ENCODE measurements around the gene SPDYE3. TPM values are rescaled to one million over a fixed set of nuclear protein-coding genes. Genes with fewer than 3 reads are reported as not detected.

Gene SPDYE3
- total RNA-seq, 1 donor from 2014 or later = not detected

DNA sequence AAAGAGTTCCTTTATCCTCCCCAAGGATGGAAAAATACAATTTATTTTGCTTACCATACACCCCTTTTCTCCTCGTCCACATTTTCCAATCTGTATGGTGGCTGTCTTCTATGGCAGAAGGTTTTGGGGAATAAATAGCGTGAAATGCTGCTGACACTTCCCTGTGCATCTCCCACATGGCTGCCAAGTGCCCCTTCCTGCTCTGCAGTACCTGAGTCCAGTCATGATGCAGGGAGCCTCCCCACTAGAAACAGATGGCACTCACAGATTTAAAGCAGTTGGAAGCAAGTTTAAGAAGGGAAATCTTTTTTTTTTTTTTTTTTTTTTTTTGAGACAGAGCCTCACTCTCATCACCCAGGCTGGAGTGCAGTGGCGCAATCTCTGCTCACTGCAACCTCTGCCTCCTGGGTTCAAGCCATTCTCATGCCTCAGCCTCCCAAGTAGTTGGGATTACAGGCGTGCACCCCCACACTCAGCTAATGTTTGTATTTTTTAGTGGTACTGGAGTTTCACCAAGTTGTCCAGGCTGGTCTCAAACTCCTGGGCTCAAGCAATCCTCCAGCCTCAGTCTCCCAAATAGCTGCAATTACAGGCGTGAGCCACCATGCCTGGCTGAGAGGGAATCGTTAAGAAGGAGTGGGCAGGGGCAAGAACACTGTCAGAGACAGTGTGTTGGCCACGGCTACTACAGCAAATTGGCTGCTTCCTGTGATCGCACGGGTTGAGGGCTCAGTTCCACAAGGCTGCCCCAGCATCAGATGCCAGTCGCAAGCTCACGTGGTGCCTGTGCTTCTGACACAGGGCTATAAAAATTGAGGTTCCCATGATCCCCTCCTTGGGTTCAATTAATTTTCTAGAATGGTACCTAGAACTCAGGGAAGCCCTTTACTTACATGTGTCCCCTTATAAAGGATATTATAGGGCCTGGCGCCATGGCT is 60.4 kb downstream of the SPDYE3 start:
- peaks cover 18% of the 10 kb centered on the region for H3K36me3 Mint-ChIP-seq
- no peaks in the 10 kb centered on the region for H3K4me1 Mint-ChIP-seq (ENCODE audit: unreplicated experiment)
- H3K27me3 Mint-ChIP-seq = no peaks in the 10 kb centered on the region
- H3K9me3 Mint-ChIP-seq = no peaks in the 10 kb centered on the region
- no peak overlapping the region for H3K4me3 Mint-ChIP-seq
- H3K27ac Mint-ChIP-seq = peak overlapping the region; percentile 18
- TF ChIP-seq, protein P1, sequence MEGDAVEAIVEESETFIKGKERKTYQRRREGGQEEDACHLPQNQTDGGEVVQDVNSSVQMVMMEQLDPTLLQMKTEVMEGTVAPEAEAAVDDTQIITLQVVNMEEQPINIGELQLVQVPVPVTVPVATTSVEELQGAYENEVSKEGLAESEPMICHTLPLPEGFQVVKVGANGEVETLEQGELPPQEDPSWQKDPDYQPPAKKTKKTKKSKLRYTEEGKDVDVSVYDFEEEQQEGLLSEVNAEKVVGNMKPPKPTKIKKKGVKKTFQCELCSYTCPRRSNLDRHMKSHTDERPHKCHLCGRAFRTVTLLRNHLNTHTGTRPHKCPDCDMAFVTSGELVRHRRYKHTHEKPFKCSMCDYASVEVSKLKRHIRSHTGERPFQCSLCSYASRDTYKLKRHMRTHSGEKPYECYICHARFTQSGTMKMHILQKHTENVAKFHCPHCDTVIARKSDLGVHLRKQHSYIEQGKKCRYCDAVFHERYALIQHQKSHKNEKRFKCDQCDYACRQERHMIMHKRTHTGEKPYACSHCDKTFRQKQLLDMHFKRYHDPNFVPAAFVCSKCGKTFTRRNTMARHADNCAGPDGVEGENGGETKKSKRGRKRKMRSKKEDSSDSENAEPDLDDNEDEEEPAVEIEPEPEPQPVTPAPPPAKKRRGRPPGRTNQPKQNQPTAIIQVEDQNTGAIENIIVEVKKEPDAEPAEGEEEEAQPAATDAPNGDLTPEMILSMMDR (conservative IDR thresholded peaks at IDR 0.05) = no peak
- DNase-seq (ENCODE audit: extremely low spot score, unreplicated experiment) = no peak

DNA sequence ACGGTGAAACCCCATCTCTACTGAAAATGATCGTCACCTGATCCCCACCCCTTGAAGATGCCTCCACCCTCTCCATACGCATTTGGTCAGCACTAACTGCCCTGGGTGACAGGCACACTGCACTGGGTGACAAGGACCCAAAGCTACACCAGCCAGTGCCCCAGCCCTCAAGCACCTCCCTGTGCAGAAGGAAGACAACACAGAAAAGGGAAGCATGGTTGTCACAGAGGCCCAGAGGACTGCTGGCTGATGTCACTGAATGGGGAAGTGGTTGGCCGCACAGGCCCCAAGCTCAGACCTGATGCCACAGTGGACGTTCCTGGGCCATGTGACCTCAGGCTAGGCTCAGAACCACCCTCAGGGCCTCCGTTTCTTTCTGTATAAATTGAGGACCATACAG is 61.6 kb downstream of the SPDYE3 start:
- no peak overlapping the region for H3K4me3 Mint-ChIP-seq
- H3K4me1 Mint-ChIP-seq (ENCODE audit: unreplicated experiment) = peaks cover under 1% of the 10 kb centered on the region
- H3K27me3 Mint-ChIP-seq = no peaks in the 10 kb centered on the region
- TF ChIP-seq, protein P1 (conservative IDR thresholded peaks at IDR 0.05) = no peak
- peaks cover 11% of the 10 kb centered on the region for H3K36me3 Mint-ChIP-seq
- no peak overlapping the region for H3K27ac Mint-ChIP-seq
- H3K9me3 Mint-ChIP-seq = no peaks in the 10 kb centered on the region
- no peak for DNase-seq (ENCODE audit: extremely low spot score, unreplicated experiment)

DNA sequence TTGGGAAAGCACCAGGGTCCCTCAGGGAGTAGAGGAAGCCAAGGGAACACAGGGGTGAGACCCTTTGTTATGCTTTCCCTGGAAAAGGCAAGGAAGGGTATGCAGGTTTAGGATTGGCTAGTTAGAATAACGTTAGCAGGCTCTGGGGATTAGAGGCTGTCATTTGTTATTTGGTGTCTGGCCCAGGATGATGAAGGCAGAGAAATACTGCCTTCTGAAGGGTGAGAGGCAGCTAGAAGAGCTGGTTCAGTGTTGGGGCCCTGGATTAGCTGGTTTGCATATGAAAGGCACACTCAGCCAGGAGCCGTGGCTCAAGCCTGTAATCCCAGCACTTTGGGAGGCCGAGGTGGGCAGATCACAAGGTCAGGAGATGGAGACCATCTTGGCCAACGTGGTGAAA is 62.8 kb downstream of the SPDYE3 start:
- Mint-ChIP-seq H3K27ac (peak overlapping the region; percentile 67), H3K27me3 (no peaks in the 10 kb centered on the region), H3K4me1 (ENCODE audit: unreplicated experiment) (peaks cover 11% of the 10 kb centered on the region), H3K4me3 (no peak overlapping the region), H3K36me3 (peaks cover 2% of the 10 kb centered on the region), H3K9me3 (no peaks in the 10 kb centered on the region)
- TF ChIP-seq, protein P1 (conservative IDR thresholded peaks at IDR 0.05) = no peak
- DNase-seq (ENCODE audit: extremely low spot score, unreplicated experiment) = no peak

GRCh38 chr7:100370746-100371145 is 63.2 kb downstream of the SPDYE3 start:
- H3K27me3 Mint-ChIP-seq = no peaks in the 10 kb centered on the region
- no peaks in the 10 kb centered on the region for H3K36me3 Mint-ChIP-seq
- DNase-seq (ENCODE audit: extremely low spot score, unreplicated experiment) = no peak
- no peak overlapping the region for H3K4me3 Mint-ChIP-seq
- TF ChIP-seq, protein P1 (conservative IDR thresholded peaks at IDR 0.05) = no peak
- no peaks in the 10 kb centered on the region for H3K9me3 Mint-ChIP-seq
- H3K4me1 Mint-ChIP-seq (ENCODE audit: unreplicated experiment) = peaks cover 11% of the 10 kb centered on the region
- peak overlapping the region; percentile 16 for H3K27ac Mint-ChIP-seq

- Mint-ChIP-seq H3K9me3 (no peaks in the 10 kb centered on the region), H3K27me3 (no peaks in the 10 kb centered on the region), H3K4me3 (no peak overlapping the region), H3K4me1 (ENCODE audit: unreplicated experiment) (peaks cover 11% of the 10 kb centered on the region), H3K27ac (peak overlapping the region; percentile 16), H3K36me3 (no peaks in the 10 kb centered on the region)
- TF ChIP-seq, protein P1 (conservative IDR thresholded peaks at IDR 0.05) = no peak
- DNase-seq (ENCODE audit: extremely low spot score, unreplicated experiment) = no peak
Observed at GRCh38 chr7:100371561-100372171, 64.2 kb downstream of the SPDYE3 start.

Other genes with a start within 250 kb of the SPDYE3 start
- gene ZNF3, start 226.0 kb upstream of the SPDYE3 start, total RNA-seq (ENCODE audit: low replicate concordance) = 52.8 and 66.6 TPM in 2 replicates
- gene COPS6, start 218.7 kb upstream of the SPDYE3 start, total RNA-seq (ENCODE audit: low replicate concordance) = 87.0 and 120 TPM in 2 replicates
- gene MCM7, start 206.3 kb upstream of the SPDYE3 start, total RNA-seq (ENCODE audit: low replicate concordance) = 121 and 244 TPM in 2 replicates
- gene AP4M1, start 206.1 kb upstream of the SPDYE3 start, total RNA-seq (ENCODE audit: low replicate concordance) = 25.7 and 28.5 TPM in 2 replicates
- 50.9 and 77.7 TPM in 2 replicates for gene TAF6, start 188.3 kb upstream of the SPDYE3 start, total RNA-seq (ENCODE audit: low replicate concordance)
- 7.2 and 36.0 TPM in 2 replicates for gene CNPY4, start 188.1 kb upstream of the SPDYE3 start, total RNA-seq (ENCODE audit: low replicate concordance)
- gene MBLAC1, start 180.7 kb upstream of the SPDYE3 start, total RNA-seq (ENCODE audit: low replicate concordance) = 2.7 and 2.8 TPM in 2 replicates
- 96.7 and 109 TPM in 2 replicates for gene LAMTOR4, start 158.8 kb upstream of the SPDYE3 start, total RNA-seq (ENCODE audit: low replicate concordance)
- gene TRAPPC14, start 149.0 kb upstream of the SPDYE3 start, total RNA-seq (ENCODE audit: low replicate concordance) = 21.3 and 35.2 TPM in 2 replicates
- 7.2 and 7.4 TPM in 2 replicates for gene GAL3ST4, start 139.1 kb upstream of the SPDYE3 start, total RNA-seq (ENCODE audit: low replicate concordance)
- 20.6 and 53.3 TPM in 2 replicates for gene GPC2, start 130.3 kb upstream of the SPDYE3 start, total RNA-seq (ENCODE audit: low replicate concordance)
- gene STAG3, start 129.8 kb upstream of the SPDYE3 start, total RNA-seq (ENCODE audit: low replicate concordance) = 1.6 and 1.7 TPM in 2 replicates
- not detected in 2 replicates for gene PVRIG, start 87.8 kb upstream of the SPDYE3 start, total RNA-seq (ENCODE audit: low replicate concordance)
- gene PILRB, start 50.4 kb downstream of the SPDYE3 start, total RNA-seq (ENCODE audit: low replicate concordance) = 45.2 and 51.5 TPM in 2 replicates
- gene PILRA, start 65.8 kb downstream of the SPDYE3 start, total RNA-seq (ENCODE audit: low replicate concordance) = 2.1 and 2.8 TPM in 2 replicates
- 2.2 and 2.7 TPM in 2 replicates for gene ZCWPW1, start 121.0 kb downstream of the SPDYE3 start, total RNA-seq (ENCODE audit: low replicate concordance)
- gene MEPCE, start 122.1 kb downstream of the SPDYE3 start, total RNA-seq (ENCODE audit: low replicate concordance) = 27.5 and 36.6 TPM in 2 replicates
- 31.4 and 33.8 TPM in 2 replicates for gene PPP1R35, start 128.8 kb downstream of the SPDYE3 start, total RNA-seq (ENCODE audit: low replicate concordance)
- gene SPACDR, start 156.6 kb downstream of the SPDYE3 start, total RNA-seq (ENCODE audit: low replicate concordance) = 1.4 and 2.8 TPM in 2 replicates
- 45.3 and 57.6 TPM in 2 replicates for gene TSC22D4, start 171.5 kb downstream of the SPDYE3 start, total RNA-seq (ENCODE audit: low replicate concordance)
- 2.1 and 6.3 TPM in 2 replicates for gene NYAP1, start 176.2 kb downstream of the SPDYE3 start, total RNA-seq (ENCODE audit: low replicate concordance)
- gene AGFG2, start 231.5 kb downstream of the SPDYE3 start, total RNA-seq (ENCODE audit: low replicate concordance) = 16.3 and 21.0 TPM in 2 replicates

Data from type B pancreatic cell (in vitro differentiated cells).